HG02884 (cell line): Measurements from ENCODE around the gene GLT8D1.
"Not testable (repeated sequence)": the region's sequence is repeated elsewhere in the genome, so short reads cannot be mapped to it uniquely, and the experiment has no call there.

Experiments
- ATAC-seq: cut with Tn5 transposase; IDR thresholded peaks from one replicate; pipeline ENCODE4 v1.9.1; 2021; ENCODE audit warnings: mild to moderate bottlenecking, moderate library complexity; ENCODE audit not compliant: unreplicated experiment

GLT8D1 gene

DNA sequence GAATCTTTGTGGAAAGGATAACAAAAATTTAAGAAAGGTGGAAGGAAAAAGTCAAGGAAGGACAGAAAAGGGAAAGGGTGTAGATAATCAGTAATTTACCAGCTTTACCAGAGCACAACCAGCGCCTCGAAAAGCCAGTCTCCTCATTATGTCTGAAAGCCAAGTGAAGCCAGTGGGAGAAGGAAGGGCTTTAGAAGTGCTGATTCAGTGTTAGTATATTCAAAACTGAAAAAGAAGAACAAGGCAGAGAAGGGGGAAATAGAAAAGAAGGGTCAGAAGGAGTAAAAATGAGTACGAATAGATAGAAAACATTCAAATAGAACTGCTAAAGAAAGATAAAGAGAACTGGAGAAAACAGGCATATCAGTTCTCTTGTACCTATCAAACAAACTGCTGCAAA lies 24.0 kb downstream of the GLT8D1 start:
- ATAC-seq = no peak

DNA sequence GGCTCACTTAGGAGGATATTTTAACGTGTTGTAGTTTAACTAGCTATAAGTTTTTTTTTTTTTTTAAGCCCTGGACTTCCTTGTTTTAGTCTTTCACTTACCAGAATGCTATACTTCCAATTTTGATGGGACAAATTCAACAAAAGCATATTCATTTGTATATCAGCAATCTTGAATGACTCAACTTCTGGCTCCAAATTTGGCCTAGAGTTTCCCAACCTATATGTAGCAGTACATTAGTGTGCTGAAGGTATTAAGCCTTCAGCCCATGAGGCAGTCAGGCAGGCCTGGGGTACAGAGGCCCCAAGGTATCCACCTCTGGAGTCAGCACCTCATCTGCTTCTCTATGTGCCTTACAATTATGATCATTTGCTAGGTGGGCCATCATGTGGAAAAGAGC lies 25.8 kb downstream of the GLT8D1 start:
- ATAC-seq = no peak

GRCh38 chr3:52679199-52679538 lies 26.4 kb downstream of the GLT8D1 start:
- ATAC-seq = no peak

DNA sequence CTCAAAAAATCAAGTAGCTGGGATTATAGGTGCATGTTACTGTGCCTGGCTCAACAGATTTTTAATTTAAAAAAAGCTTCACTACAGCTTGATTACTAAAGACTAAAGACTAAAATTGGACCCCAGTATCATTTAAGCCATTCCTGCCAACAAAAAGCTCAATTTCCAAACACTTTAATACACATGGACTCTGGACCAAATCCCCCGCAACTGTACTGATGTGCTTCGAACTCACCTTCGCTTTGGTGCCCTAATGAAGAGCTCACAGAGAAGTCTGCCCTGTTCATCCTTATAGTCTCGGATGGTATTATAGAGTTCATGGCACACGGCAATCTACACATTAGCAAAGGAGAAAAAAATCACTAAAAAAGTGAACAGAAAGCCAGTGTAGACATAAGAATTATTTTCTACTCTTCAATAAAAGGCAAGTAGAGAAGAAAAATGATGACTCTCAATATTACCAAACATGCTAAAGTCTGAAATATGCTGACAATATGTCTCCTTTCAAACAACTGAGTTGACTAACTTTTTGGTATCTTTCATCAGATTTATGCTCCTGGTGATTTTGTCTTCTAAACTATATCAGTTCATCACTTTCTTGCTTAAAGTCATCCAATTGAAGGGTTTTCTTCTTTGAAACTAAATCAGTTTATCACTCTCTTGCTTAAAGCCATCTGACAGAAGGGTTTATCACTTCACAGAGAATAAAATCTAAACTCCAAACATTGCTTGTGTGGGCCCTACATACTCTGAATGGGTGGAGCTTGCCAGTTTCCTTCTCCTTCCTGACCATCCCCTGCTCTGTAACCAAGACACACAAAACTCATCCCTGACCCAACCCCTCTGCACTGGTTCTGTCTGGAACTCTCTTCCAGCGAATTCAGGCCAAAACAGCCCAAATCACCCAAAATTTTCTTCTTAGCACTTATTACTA lies 27.1 kb downstream of the GLT8D1 start:
- ATAC-seq = no peak

DNA sequence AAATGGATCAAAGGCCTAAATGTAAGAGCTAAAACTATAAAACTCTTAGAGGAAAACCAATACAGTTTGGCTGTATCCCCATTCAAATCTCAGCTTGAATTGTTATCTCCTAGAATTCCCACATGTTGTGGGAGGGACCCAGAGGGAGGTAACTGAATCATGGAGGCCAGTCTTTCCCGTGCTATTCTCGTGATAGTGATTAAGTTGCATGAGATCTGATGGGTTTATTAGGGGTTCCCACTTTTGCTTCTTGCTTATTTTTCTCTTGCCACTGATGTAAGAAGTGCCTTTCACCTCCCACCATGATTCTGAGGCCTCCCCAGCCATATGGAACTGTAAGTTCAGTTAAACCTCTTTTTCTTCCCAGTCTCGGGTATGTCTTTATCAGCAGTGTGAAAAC lies 29.4 kb downstream of the GLT8D1 start:
- not testable (repeated sequence) for ATAC-seq

DNA sequence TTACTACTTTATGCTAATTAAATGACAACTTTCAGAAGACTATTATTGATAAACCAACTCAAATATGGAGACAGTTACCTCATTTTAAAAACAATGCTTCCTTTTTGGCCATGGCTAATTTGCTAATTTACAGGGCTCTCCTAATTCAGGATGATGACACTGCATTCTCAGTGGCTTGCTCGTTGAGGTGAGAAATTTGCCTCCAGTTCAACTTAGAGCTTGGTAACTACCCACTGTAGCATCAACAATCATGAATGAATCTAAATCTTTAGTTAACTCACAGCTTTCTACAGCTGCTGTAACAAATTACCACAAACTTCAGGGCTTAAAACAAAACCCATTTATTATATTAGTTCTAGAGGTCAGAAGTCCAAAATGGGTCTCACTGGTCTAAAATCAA lies 33.9 kb downstream of the GLT8D1 start:
- ATAC-seq = no peak

DNA sequence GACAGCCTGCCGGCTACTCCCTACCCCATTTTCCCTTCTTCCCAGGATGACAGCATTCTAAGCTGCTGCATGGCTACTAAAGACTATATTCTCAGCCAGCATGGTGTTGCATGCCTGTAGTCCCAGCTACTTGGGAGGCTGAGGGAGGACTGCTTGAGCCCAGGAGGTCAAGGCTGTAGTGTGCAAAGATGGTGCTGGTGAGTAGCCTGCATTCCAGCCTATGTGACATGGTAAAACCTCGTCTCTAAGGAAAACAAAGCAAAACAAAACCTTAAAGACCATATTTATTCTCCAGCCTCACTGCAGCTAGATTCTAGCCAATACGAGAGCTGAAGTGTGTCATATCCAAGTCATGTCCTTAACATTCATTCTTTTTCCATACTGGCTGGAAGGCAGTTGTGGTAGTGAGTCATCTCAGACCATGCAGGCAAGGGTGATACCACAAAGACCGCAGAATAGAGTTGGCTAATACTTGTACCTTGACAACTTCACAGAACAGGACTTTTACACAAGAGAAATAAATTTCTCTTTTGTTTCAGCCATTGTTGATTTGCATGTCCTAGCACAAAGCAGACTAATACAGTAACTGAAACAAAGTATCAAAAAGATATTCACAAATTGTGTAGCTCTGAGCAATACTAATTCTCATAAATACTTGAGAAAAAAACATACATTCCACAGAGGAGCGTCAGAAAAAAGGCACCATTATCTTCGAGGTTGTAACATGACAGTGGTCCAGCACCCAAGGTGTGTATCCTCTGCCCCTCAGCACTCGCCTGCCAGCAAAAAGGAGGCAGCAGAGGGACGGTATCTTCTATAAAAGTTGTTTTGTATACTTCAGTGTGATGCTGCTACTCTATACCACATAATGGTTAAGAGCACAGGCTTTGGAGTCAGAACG lies 34.7 kb downstream of the GLT8D1 start:
- peak; percentile 75 for ATAC-seq

DNA sequence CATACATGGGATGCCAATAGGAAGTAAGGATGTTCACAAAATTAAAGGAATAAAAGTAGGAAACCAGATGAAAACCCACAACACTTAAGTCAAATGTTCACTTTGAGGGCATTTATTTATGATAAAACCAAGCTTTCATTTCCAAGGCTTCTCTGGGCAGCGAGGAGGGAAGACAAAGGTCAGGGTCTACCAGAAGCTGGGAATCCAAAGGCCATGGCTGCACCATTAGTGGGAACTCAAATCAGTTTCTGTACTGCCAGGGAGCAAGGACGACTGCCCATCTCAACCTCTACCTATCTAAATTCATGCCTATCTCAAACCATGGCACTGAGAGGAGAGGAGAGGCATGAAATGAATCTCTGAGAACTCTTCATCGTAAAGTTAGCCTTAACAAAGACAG lies 42.5 kb downstream of the GLT8D1 start:
- ATAC-seq = no peak

GRCh38 chr3:52660046-52660445 lies 45.5 kb downstream of the GLT8D1 start:
- ATAC-seq = no peak

DNA sequence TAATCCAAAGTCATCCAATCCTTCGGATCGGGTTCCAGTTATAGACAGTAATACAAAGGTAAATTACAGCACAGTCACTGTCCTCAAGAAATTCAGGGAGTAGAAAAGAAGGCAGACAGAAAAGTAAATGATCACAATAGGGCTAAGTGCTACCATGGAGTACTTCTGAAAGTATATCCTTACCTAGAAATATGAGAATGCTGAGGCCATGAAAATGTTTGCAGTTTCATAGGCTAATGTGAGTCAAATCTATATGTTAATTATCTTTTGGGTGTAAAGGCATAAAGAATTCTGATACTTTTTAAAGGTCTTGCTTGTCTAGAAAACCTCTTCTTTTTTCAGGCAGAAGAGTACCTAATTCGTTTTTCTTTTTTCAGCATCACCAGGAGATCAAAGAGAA lies 49.7 kb downstream of the GLT8D1 start:
- no peak for ATAC-seq

GRCh38 chr3:52651592-52651991 lies 54.0 kb downstream of the GLT8D1 start:
- ATAC-seq = no peak

- no peak for ATAC-seq
Measured at GRCh38 chr3:52650439-52650838, 55.2 kb downstream of the GLT8D1 start.

- ATAC-seq = no peak
Measured at GRCh38 chr3:52649461-52650210, 56.0 kb downstream of the GLT8D1 start.

DNA sequence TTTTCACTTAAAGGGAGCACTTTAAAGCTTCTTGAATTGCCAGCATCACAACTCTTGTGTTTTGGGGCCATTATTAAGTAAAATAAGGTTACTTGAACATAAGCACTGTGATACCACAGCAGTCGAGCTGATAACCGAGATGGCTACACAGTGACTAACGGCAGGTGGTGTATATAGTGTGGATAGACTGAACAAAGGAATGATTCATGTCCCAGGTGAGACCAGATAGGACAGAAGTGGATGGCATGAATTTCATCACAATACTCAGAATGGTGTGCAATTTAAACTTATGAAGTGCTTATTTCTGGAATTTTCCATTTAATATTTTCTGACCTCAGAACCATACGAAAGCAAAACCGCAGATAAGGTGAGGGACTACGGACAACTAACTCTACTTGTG lies 60.0 kb downstream of the GLT8D1 start:
- no peak for ATAC-seq
